Endodermal cell (in vitro differentiated cells): ENCODE results near the gene SUN2. TPM values are rescaled to one million over a fixed set of nuclear protein-coding genes. Genes with fewer than 3 reads are reported as not detected.

ENCODE experiments used
- DNase-seq: peaks from one replicate; pipeline ENCODE4 v3.0.0-alpha.2; 2017
- H3K27ac ChIP-seq: 2 replicates; pipeline ENCODE4 v1.5.1; 2013; ENCODE audit warnings: mild to moderate bottlenecking, low read depth, low read length, moderate library complexity
- H3K27me3 ChIP-seq: 2 replicates; pipeline ENCODE4 v1.6.1; 2013; ENCODE audit warnings: mild to moderate bottlenecking, low read length, moderate library complexity; ENCODE audit not compliant: insufficient read depth, control insufficient read depth, poor library complexity, severe bottlenecking
- H3K36me3 ChIP-seq: 2 replicates; pipeline ENCODE4 v1.7.0; 2013; ENCODE audit warnings: mild to moderate bottlenecking, low read length, moderate library complexity; ENCODE audit not compliant: control insufficient read depth, insufficient read depth
- H3K4me1 ChIP-seq: one replicate; pipeline ENCODE4 v1.7.0; 2013; ENCODE audit warnings: low read length; ENCODE audit not compliant: control insufficient read depth, insufficient read depth
- H3K4me3 ChIP-seq: 2 replicates; pipeline ENCODE4 v1.5.1; 2013; ENCODE audit warnings: mild to moderate bottlenecking, low read length, moderate library complexity
- H3K9ac ChIP-seq: 2 replicates; pipeline ENCODE4 v1.6.1; 2013; ENCODE audit warnings: mild to moderate bottlenecking, low read length, moderate library complexity; ENCODE audit not compliant: poor library complexity, severe bottlenecking; ENCODE audit errors: extremely low read depth
- H3K9me3 ChIP-seq: 2 replicates; pipeline ENCODE4 v1.6.1; 2013; ENCODE audit warnings: mild to moderate bottlenecking, low read length, moderate library complexity; ENCODE audit not compliant: control insufficient read depth
- H3K27ac Mint-ChIP-seq: 2 replicates; pipeline ENCODE4 v1.8.0; 2020; ENCODE audit warnings: mixed read lengths
- H3K27me3 Mint-ChIP-seq: 2 replicates; pipeline ENCODE4 v1.8.0; 2021; ENCODE audit warnings: mild to moderate bottlenecking, mixed read lengths; ENCODE audit not compliant: insufficient read depth
- H3K36me3 Mint-ChIP-seq: 2 replicates; pipeline ENCODE4 v1.8.0; 2020; ENCODE audit warnings: low read depth, mixed read lengths
- H3K4me1 Mint-ChIP-seq: 2 replicates; pipeline ENCODE4 v1.8.0; 2020; ENCODE audit warnings: mixed read lengths
- H3K4me3 Mint-ChIP-seq: 2 replicates; pipeline ENCODE4 v1.8.0; 2020; ENCODE audit warnings: mild to moderate bottlenecking, moderate library complexity, mixed read lengths
- H3K9me3 Mint-ChIP-seq: 2 replicates; pipeline ENCODE4 v1.8.0; 2020; ENCODE audit warnings: mild to moderate bottlenecking, mixed read lengths
- CTCF ChIP-seq: fragments of 200-600 bp; sonication (generic); conservative IDR thresholded peaks from 2 replicates; pipeline ENCODE4 v1.5.0; 2021; ENCODE audit warnings: antibody characterized with exemption, mild to moderate bottlenecking
- WGBS, 2 experiments: methylation state at CpG; one replicate each; pipeline versions ENCODE4 v1.1.5 to v1.1.7; 2013; ENCODE audit warnings: missing lambda C conversion rate in 2 of 2, mixed read lengths in 1 of 2; ENCODE audit not compliant: insufficient coverage in 1 of 2, insufficient read length in 1 of 2; 5-methylcytosine and 5-hydroxymethylcytosine counted together
- total RNA-seq, 2 donors: library from RNA; stranded (reverse); fragmentation: NEBNext Ultra II Directional in 1 of 2; extraction: Animal tissue kit (Norgen Biotek cat#: 25700) in 1 of 2; gene quantifications; 2 replicates in 1 of 2; 3 replicates in 1 of 2; pipeline ENCODE4 v1.2.1, GENCODE V29; 2021

SUN2 gene
- total RNA-seq, 2 donors from 2014 or later: 23.0 to 32.4 TPM

GRCh38 chr22:38727123-38727522 lies 28.7 kb downstream of the SUN2 start:
- H3K9me3 Mint-ChIP-seq: no peaks in the 10 kb centered on the region
- Histone ChIP-seq H3K9me3 (no peaks in the 10 kb centered on the region), H3K36me3 (peaks cover 94% of the 10 kb centered on the region), H3K4me1 (no peaks in the 10 kb centered on the region), H3K4me3 (no peak overlapping the region), H3K9ac (no peak overlapping the region), H3K27ac (no peak overlapping the region), H3K27me3 (no peaks in the 10 kb centered on the region)
- H3K27me3 Mint-ChIP-seq: no peaks in the 10 kb centered on the region
- DNase-seq: no peak
- no peak overlapping the region for H3K4me3 Mint-ChIP-seq
- H3K27ac Mint-ChIP-seq: no peak overlapping the region
- H3K36me3 Mint-ChIP-seq: peaks cover 62% of the 10 kb centered on the region
- no peaks in the 10 kb centered on the region for H3K4me1 Mint-ChIP-seq
- TF ChIP-seq CTCF: no peak
- 92 to 100% methylated on average over 3 to 12 of the region's 12 CpGs for WGBS, 2 experiments

DNA sequence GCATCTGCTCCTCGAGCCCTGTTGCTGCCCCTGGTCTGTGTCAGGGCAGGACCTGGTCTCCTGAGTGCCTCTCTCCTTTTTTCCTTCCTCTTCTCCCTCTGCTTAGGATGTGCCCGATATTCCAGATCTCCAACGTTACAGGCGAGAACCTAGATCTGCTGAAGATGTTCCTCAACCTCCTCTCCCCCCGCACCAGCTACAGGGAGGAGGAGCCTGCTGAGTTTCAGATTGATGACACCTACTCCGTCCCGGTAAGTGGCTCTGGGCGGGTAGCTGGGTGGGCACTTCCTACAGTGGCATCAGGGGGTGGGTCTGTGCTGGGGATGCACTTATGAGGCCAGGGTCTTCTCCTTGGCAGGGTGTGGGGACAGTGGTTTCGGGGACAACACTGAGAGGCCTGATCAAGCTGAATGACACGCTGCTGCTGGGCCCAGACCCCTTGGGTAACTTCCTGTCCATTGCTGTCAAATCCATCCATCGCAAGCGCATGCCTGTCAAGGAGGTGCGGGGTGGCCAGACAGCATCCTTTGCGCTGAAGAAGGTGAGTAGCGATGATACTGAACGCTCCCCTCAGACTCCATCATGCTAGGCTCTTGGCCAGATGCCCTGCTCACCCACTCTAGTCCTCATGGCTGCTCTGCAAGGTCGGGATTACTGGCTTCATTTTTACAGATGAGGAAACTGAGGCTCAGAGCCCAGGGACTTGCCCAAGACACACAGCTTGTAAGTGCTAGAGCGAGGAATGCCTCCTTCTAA lies 29.7 kb downstream of the SUN2 start:
- Histone ChIP-seq H3K36me3 (peaks cover 93% of the 10 kb centered on the region), H3K27ac (no peak overlapping the region), H3K4me1 (no peaks in the 10 kb centered on the region), H3K9me3 (no peaks in the 10 kb centered on the region), H3K9ac (no peak overlapping the region), H3K4me3 (no peak overlapping the region), H3K27me3 (no peaks in the 10 kb centered on the region)
- 94% methylated on average over 15 to 18 of the region's 18 CpGs for WGBS, 2 experiments
- TF ChIP-seq CTCF: no peak
- no peaks in the 10 kb centered on the region for H3K4me1 Mint-ChIP-seq
- no peaks in the 10 kb centered on the region for H3K9me3 Mint-ChIP-seq
- H3K27ac Mint-ChIP-seq: no peak overlapping the region
- no peaks in the 10 kb centered on the region for H3K27me3 Mint-ChIP-seq
- H3K36me3 Mint-ChIP-seq: peaks cover 68% of the 10 kb centered on the region
- DNase-seq: no peak
- H3K4me3 Mint-ChIP-seq: no peak overlapping the region

- H3K9me3 ChIP-seq: no peaks in the 10 kb centered on the region
- no peaks in the 10 kb centered on the region for H3K4me1 Mint-ChIP-seq
- peaks cover 92% of the 10 kb centered on the region for H3K36me3 ChIP-seq
- peak; percentile 73 for TF ChIP-seq CTCF
- H3K27ac ChIP-seq: no peak overlapping the region
- H3K27me3 Mint-ChIP-seq: no peaks in the 10 kb centered on the region
- no peak overlapping the region for H3K4me3 ChIP-seq
- DNase-seq: peak; percentile 74
- no peak overlapping the region for H3K27ac Mint-ChIP-seq
- H3K36me3 Mint-ChIP-seq: peaks cover 61% of the 10 kb centered on the region
- H3K9ac ChIP-seq: no peak overlapping the region
- no peaks in the 10 kb centered on the region for H3K27me3 ChIP-seq
- no peaks in the 10 kb centered on the region for H3K4me1 ChIP-seq
- WGBS, 2 experiments: 86% methylated on average over 3 of the region's 3 CpGs
- no peaks in the 10 kb centered on the region for H3K9me3 Mint-ChIP-seq
- no peak overlapping the region for H3K4me3 Mint-ChIP-seq
Measured at GRCh38 chr22:38724926-38725571, 30.7 kb downstream of the SUN2 start.
